Measurements from ENCODE around the gene CAPRIN2.

The CAPRIN2 gene, protein sequence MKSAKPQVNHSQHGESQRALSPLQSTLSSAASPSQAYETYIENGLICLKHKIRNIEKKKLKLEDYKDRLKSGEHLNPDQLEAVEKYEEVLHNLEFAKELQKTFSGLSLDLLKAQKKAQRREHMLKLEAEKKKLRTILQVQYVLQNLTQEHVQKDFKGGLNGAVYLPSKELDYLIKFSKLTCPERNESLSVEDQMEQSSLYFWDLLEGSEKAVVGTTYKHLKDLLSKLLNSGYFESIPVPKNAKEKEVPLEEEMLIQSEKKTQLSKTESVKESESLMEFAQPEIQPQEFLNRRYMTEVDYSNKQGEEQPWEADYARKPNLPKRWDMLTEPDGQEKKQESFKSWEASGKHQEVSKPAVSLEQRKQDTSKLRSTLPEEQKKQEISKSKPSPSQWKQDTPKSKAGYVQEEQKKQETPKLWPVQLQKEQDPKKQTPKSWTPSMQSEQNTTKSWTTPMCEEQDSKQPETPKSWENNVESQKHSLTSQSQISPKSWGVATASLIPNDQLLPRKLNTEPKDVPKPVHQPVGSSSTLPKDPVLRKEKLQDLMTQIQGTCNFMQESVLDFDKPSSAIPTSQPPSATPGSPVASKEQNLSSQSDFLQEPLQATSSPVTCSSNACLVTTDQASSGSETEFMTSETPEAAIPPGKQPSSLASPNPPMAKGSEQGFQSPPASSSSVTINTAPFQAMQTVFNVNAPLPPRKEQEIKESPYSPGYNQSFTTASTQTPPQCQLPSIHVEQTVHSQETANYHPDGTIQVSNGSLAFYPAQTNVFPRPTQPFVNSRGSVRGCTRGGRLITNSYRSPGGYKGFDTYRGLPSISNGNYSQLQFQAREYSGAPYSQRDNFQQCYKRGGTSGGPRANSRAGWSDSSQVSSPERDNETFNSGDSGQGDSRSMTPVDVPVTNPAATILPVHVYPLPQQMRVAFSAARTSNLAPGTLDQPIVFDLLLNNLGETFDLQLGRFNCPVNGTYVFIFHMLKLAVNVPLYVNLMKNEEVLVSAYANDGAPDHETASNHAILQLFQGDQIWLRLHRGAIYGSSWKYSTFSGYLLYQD

DNA sequence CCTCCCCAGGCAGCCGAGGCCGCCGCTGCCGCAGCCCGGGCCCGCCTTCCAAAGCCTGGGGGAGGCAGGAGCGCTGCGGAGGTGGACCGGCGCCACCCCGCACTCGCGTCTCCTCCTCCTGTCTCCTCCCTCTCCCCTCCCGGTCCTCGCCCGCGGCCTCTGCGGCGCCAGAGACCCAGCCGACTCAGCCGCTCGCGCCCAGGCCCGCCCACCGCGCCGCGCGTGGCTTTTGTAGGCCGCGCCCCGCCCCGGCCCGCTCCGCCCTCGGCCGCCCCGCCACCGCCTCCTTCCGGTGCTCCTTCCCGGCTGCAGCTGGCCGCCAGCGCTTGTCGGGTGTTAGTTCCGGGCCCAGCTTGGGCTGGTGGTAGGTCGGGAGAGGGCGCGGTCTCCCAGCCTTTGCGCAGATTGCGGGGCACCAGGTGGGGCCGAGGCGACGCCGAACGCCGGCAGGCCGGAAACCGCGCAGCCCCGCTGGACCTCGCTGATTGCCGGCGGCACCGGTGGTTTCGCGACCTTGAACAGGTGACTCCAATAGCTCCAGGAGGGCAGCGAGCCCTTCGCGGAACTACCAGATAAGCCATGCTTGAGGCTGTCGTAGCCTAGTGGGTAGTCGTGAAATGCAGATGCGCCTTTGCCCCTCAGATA is at the start of gene CAPRIN2:
Gene CAPRIN2 (minus strand): TSS at position 202 of the 645 bp plus-strand sequence. CDS start 1,431 bp downstream, outside the sequence.
- DNase-seq (ENCODE audit: low read depth in 2 of 3, low spot score in 2 of 3), result peak; percentile 75 to 92 (median 88)

DNA sequence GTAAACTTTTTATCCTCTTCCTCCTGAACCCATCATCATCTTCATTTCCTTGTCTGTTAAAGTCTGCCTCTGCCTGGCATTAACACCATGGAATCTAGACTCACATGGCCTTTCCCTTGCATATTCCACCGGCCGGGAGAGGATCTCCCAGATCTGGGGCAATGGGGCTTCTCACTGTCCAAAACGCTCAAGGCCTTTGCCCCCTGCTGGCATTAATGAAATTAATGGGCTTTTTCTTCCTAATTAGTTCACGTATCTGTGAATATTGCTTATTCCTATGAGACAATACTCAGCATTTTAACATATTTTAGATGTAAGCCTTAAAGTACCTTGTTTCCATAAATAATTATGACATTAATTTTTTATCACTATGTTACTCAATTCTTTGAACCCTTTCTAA is 42.9 kb upstream of the CAPRIN2 start:
- DNase-seq (ENCODE audit: low read depth in 2 of 3, low spot score in 2 of 3), result no peak

DNA sequence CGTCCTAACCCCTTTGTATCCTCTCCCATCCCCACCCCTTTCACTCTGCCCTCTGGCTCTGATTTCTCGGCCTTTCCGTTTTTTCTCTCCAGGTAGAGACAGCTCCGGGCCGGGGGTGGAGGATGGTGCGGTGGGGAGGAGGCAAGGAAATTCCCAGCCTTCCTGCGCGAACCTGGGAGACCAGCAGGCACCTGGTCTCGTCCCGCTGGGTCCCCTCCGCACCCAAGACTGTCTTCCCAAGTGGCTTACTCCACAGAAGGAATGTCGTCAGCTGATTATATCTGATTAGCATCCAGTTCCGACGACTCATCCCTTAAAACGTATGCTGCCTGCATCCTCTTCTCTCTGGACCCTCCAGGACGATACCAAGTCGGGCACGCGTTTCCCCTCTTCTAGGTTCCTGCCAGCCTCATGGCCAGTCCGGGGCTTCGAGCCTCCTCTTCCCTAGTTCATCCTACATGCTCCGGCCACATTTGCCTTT is 42.2 kb upstream of the CAPRIN2 start:
- DNase-seq (ENCODE audit: low read depth in 2 of 3, low spot score in 2 of 3), result no peak

DNA sequence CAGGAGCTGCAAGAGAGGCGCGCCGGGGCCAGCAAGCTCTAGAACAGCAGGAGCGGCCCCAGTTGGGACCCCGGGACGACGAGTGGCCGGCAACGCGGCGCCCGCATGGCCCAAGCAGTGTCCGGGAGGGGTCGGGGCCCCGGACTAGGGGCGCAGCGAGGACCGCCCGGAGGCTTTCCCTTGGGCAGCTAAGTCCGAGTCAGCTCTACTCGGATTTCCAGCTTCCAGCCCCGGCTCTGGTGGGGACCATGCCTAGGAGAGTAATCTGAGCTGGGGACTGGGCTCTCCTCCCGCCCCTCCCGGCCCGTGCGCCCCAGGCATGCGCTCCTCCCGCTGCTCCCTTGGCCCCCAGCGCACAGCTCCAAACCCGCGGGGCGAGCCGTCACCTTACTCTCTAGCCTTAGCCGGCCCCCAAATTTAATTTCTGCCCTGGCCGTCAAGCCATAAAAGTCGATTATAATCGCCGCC is 41.6 kb upstream of the CAPRIN2 start:
- DNase-seq (ENCODE audit: low read depth in 2 of 3, low spot score in 2 of 3), result no peak

DNA sequence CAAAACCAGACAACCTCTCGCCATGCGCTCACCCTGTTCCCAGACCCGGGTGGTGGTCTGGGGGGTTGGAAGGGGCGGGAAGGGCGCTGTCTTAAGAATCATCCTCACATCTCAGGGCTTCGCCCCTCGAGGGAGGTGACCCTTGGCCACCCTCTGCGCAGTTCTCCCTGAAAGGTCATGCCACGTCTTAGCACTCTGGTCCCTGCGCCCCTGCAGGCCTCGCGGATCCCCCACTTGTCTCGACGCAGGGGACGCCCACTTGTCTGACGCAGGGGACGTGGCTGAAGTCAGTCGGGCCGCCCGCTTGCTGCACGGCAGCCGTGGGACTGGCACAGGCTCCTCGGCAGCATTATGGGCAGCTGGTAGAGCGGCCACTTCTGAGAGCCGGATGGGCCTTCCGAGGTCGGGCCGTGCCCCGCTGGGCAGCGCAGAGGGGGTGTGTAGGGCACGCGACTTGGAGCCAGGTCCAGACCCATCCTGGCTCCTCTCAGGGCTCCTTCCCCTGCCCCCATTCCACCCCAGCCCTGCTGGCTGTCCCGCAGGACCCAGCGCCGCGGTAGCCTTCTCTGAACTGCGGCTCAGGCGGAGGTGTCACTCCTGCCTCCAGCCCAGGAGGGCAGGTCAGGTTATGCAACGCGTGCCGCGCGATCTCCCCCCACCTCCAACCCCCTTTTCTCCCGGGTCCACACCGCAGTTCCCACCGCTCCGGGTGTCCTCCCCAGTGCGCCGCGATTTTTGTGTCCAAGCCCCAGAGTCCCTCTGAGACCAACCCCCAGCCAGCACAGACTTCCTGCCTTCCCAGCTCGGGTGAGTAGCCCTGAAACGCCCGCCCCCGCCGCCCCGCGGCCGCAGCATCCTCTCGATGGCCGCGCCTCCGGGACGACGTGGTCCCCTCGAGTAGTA is 40.9 kb upstream of the CAPRIN2 start:
- peak; percentile 36 to 67 (median 53) for DNase-seq (ENCODE audit: low read depth in 2 of 3, low spot score in 2 of 3)

DNA sequence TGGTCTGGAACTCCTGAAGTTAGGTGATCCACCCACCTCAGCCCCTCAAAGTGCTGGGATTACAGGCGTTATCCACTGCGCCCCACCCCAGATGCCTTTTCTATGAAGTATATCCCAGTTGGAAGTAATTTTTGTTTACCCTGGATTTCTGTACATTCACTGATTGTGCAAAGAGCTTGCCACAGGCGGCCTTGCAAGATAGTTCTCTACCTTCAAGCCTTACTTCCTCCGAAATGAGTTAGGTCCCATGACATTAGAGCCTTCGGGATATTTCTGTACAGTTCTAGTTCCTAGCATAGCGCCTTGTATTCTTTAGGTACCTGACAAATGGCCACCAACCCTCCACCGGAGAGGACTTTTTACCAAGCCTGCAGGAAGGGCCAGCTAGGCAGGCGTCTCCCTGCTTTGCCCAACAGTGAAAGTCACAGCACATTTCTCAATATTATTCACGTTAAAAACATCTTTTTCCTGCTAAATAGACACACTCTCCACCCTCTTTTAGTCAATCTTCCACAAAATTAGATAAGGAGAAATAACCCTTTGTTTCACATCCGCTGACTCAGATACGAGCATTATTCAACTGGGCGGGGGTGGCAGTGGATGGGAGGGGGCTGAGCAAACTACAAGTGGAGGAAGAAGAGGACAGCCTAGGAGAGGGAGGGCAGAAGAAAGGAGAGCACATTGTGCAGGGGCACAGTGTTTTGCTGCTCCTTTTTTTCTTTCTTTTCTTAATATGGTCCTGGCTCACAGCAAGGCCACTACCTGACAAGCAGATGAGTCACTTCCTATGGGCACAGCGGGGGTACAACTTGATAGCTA is 40.0 kb upstream of the CAPRIN2 start:
- DNase-seq (ENCODE audit: low read depth in 2 of 3, low spot score in 2 of 3), result no peak

DNA sequence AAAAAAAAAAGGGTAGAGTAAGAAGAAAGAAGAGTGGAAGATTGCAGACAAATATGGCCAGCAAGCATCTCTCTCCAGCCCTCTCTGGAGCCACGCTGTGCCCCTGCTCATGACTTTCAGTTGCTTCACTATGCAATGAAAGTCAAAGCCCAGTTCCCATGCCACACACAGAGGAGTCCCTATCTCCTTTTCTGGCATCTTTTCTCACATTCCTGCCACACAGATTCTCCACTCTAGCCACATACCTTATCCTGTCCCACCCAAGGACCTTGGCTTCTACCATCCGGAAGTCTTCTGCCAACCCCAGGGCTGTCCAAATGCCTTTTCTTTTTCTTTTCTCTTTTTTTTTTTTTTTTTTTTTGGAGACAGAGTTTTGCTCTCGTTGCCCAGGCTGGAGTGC is 39.3 kb upstream of the CAPRIN2 start:
- no peak for DNase-seq (ENCODE audit: low read depth in 2 of 3, low spot score in 2 of 3)

DNA sequence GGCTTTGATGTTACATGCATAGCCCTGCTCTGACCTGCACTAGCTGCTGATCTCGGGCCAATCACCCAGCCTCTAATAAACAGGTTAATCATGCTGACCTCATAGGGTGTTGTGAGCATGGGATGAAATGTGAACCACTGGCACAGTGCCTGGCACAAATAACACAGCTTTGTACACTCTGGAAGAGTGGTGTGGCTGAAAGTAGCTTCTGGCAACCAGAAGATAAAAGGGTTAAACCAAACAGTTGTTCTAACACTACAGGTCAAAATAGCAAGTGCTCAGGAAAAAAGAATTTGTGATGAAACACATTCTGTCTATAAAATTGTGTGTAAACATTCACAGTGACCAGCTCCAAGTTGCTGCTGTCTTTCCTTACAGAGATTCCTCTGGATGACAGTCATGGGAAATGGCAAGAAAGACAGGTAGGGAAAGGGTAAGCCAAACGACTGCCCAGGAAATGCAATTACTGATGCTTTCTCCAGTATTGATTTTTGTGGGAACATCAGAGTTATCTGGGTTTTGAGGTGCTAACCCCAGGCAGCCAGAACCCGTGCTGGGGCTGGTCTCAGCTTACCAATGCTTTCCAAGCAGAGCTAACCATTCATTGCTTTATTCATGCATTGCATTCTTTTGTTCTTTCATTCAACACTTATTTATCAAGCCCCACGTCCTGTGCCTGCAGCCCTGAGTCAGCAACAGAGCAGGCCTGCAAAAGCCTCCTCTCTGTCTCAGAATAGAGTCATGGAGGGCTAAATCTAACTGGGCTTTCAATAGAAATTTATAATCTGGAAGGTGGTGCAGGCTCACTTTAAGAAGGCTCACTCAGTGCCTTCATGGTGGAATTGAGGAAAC is 38.1 kb upstream of the CAPRIN2 start:
- no peak for DNase-seq (ENCODE audit: low read depth in 2 of 3, low spot score in 2 of 3)

DNA sequence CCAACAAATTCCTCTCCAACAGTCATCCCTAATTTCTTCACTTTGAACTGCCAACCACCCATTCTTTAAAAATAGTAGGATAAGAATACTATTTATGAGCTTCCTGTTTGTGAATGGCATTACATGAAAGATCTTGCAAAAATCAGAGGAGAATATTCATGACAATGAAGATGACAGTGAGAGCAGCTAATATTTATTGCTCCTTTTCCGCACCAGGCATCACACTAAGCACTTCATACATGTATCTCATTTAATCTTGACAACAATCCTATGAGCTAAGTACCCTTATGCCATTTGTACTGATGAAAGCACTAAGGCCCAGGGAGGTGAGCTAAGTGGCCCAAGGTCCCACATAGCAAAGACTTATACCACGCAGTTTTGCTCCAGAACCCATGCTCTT is 37.3 kb upstream of the CAPRIN2 start:
- no peak for DNase-seq (ENCODE audit: low read depth in 2 of 3, low spot score in 2 of 3)

DNA sequence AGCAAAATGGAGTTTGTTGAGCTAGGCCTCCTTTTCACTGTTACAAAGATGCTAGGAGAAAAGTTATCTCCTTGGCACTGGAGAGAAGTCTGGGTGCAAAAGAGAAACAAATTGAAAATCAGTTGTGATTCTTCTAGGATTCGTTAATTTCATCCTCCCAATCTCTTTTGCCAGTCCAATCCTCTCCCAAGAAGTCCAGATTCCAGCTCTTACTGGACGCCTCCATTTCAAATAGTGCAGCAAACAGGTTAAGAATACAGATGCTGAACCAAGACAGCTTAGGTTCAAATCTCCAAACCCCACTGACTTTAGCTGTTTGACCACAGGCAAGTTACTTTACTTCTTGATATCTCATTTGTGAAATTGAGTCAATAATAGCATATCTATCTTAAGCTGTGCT is 34.0 kb upstream of the CAPRIN2 start:
- DNase-seq (ENCODE audit: low read depth in 2 of 3, low spot score in 2 of 3), result no peak

DNA sequence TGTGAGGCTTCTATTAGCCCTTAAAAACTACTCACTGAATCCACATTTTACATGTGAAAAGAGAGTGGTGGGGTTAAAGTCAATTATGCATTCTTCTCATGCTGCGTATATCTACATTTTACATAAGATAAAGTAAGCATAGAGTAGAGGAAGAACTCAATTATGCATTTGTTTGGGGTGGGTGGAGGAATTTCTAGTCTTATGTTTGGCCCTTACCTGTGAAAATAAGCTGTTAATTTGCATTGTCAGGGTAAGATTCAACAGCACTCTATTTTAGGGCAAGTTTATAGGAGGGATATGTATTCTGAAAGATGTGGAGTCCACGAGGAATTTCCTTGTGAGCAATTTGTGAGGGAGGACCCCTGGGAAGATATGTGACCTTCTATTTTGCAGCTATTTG is 30.9 kb upstream of the CAPRIN2 start:
- no peak for DNase-seq (ENCODE audit: low read depth in 2 of 3, low spot score in 2 of 3)

DNA sequence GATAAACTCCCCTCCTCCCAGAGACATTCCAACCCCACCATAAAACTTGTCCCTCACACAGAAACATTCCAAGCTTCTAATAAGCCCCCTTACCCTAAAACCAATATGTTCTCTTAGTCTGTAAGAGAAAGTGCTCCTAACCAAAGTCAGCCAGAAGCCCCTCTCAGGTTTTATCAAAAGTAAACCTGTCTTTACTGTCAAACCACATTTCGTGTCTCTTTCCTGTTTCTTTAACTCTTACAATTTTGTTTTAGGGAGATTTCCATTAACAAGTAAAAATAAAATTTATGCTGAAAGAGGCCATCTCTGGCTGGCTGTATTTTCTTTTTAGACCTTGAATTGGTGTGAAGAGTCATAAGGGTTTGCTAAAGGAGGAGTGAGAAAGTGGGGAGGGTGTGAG is 29.8 kb upstream of the CAPRIN2 start:
- no peak for DNase-seq (ENCODE audit: low read depth in 2 of 3, low spot score in 2 of 3)

DNA sequence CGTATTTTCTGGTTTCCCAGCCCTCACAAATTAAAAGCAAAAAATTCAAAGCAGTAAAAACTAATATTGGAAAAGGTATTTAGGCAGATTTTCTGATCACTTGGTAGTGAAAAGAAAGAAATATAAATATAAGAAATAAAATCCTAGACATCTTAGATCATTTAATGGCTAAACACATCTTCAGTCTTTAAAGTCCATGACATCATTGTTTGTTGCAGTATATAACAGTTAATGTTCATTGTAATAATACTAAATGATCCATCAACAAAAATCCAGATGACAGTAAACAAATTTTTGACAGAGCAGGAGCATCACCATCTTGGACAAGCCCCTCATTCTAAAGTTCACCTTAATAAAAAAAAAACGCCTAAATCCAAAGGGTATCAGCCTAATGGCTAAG is 29.2 kb upstream of the CAPRIN2 start:
- DNase-seq (ENCODE audit: low read depth in 2 of 3, low spot score in 2 of 3), result no peak

DNA sequence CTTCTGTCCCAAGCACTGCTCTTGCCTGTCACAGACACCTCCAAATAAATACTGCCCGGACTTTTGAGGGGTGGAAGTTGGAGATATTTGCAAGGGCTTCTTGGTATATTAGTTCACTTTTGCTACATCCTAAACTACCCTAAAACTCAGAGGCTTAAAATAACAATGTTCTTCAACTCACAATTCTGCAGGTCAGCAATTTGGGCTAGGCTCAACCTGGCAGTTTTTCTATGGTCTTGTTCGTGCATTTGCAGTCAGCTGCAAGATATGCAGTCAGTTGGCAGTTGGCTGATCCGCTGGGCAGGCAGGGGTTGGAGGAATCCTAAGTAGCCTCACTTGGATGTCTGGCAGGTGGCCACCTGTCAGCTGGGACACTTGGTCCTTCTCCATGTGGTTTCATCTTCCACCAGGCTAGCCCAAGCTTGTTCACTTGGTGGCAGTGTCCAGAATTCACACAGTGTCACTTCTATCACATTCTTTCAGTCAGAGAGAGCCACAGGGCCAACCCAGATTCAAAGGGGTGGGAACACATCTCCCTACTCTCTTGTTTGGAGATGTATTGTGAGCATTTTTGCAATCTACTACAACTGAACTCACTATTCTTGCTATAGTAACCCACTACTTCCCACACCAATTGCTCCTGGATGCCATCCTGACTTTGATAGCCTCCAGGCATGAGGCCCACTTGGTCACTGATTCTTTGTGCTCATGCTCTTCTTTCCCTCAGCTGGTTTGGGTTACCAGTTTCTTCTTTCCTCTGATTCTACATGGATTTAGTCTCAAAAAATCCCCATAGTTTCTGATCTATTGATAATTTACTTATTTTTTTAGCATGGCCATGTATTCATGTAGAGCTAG is 27.8 kb upstream of the CAPRIN2 start:
- DNase-seq (ENCODE audit: low read depth in 2 of 3, low spot score in 2 of 3), result no peak

DNA sequence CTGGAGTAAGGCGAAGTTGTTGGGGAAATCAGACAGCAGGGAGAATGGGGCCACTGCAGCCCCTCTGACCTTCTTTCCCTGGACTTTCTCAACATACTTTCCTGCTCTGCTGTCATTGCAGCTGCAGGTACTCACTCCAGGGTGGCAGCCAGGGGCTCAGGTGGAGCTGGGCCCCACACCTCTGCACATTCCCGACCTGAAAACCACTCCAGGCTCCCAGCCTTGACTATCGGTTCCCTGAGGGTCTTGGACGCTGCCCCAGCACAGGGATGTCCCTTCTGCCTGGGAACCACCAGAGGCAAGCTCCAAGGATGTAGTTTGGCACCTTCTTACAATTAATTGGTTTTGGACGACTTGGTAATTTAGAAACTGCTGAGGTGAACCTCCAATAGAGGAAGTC is 24.8 kb upstream of the CAPRIN2 start:
- DNase-seq (ENCODE audit: low read depth in 2 of 3, low spot score in 2 of 3), result no peak

DNA sequence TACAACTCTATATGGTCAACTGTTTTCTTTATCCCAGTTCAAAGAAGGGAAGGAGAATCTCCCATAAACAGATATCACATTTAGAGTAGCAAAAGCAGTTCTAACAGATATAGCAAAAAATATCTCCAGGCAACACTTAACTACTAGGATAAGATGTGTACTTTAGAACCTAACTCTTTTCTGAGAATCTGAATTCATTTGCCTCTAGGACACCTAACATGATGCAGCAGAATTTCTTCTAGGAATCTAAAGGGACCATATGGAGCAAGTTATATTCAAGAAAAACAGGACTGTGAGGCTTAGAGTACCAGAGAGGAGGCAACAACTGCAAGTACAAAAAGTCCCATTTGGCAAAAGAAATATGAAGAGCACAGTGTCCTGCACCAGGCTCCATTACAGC is 24.4 kb upstream of the CAPRIN2 start:
- no peak for DNase-seq (ENCODE audit: low read depth in 2 of 3, low spot score in 2 of 3)

DNA sequence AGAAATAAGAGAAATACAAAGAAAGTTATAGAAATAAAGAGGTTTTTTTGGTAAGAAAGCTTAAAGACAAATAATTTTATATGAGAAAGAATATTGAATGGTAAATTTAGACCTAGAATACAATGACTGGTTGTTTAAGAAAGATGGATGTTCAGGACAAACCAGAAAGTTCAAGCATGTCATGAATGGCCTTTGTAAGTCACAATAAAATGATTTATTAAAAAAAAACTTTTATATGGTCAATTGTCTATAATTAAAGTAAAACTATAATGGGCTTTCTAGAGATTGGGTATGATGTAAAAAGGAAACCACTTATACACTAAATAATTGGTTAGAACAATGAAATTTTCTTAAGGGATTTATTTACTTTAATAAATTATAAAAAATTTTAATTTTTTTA is 19.8 kb upstream of the CAPRIN2 start:
- no peak for DNase-seq (ENCODE audit: low read depth in 2 of 3, low spot score in 2 of 3)
